Heart right ventricle (tissue), 16 donors: ENCODE data around the gene CTNND2. TPM values are rescaled to one million over a fixed set of nuclear protein-coding genes. Genes with fewer than 3 reads are reported as not detected.

Experiments
- ATAC-seq, 8 donors: fragments of 200-7000 bp; cut with Tn5 transposase; one replicate each; pipeline ENCODE4 v1.9.1; 2020; ENCODE audit warnings: mild to moderate bottlenecking in 8 of 8, moderate library complexity in 8 of 8, moderate number of reproducible peaks in 1 of 8
- DNase-seq, 2 donors: peaks; one replicate each; pipeline ENCODE4 v3.0.0-alpha.2; 2020
- H3K27ac ChIP-seq, 10 donors: fragments of 200-600 bp; sonication (generic) in 2 of 10; one replicate each; pipeline versions ENCODE4 v1.5.0 to v1.8.0; 2020 to 2022; ENCODE audit warnings: mild to moderate bottlenecking in 3 of 10
- H3K27me3 ChIP-seq, 7 donors: fragments of 200-600 bp; one replicate each; pipeline ENCODE4 v1.8.0; 2021 to 2022; ENCODE audit warnings: mild to moderate bottlenecking in 2 of 7
- H3K36me3 ChIP-seq, 9 donors: fragments of 200-600 bp; sonication (generic) in 1 of 9; one replicate each; pipeline versions ENCODE4 v1.5.0 to v1.8.0; 2020 to 2022; ENCODE audit warnings: mild to moderate bottlenecking in 2 of 9
- H3K4me1 ChIP-seq, 9 donors: fragments of 200-600 bp; sonication (generic) in 1 of 9; one replicate each; pipeline versions ENCODE4 v1.5.0 to v1.8.0; 2020 to 2022; ENCODE audit warnings: mild to moderate bottlenecking in 4 of 9
- H3K4me3 ChIP-seq, 10 donors: fragments of 200-600 bp; sonication (generic) in 2 of 10; one replicate each; pipeline versions ENCODE4 v1.5.0 to v1.8.0; 2020 to 2022; ENCODE audit warnings: mild to moderate bottlenecking in 7 of 10, moderate library complexity in 2 of 10
- H3K9me3 ChIP-seq, 11 donors: fragments of 200-600 bp in 10 of 11; sonication (generic) in 2 of 11; one replicate each; pipeline versions ENCODE4 v1.5.0 to v1.8.0; 2013 to 2022; ENCODE audit warnings: mild to moderate bottlenecking in 2 of 11, control low read depth in 1 of 11, moderate library complexity in 1 of 11
- CTCF ChIP-seq, 9 donors: fragments of 200-600 bp; sonication (generic) in 2 of 9; IDR thresholded peaks; one replicate each; pipeline versions ENCODE4 v1.5.0 to v1.8.0; 2021 to 2022; ENCODE audit warnings: antibody characterized with exemption in 9 of 9, mild to moderate bottlenecking in 5 of 9, moderate library complexity in 1 of 9
- WGBS, 2 donors: extraction: QIAGEN DNeasy Blood & Tissue Kit; methylation state at CpG; one replicate each; pipeline ENCODE4 v1.1.7; 2013; ENCODE audit warnings: inconsistent platforms in 1 of 2; 5-methylcytosine and 5-hydroxymethylcytosine counted together
- intact Hi-C, 10 donors: fragments of 100-400 bp; cut with DNase I; formaldehyde crosslinking; loops; one replicate each; pipeline versions ENCODE4 v1.11.1 to v1.14.2; 2022
- polyA plus RNA-seq, 2 donors: library from polyadenylated mRNA; stranded (reverse); fragments of 200-250 nt; gene quantifications; one replicate each; pipeline ENCODE4 v1.2.3, GENCODE V29; 2013
- total RNA-seq, 10 donors: library from RNA; stranded (reverse); fragmentation: NEBNext Ultra II Directional in 3 of 10; extraction: Animal tissue kit (Norgen Biotek cat#: 25700) in 3 of 10; gene quantifications; one replicate each; pipeline versions ENCODE4 v1.2.1 to v1.2.4, GENCODE V29; 2021 to 2023
- donor health status: Arrhythmogenic right ventricular cardiomyopathy.
- donor health status: ischemic (EF 13 %, LVEDD 7.1; RV severe dilation, severe dysfunction).
- donor health status: healthy with polysubstance abuse.
- donor health status: DM: no; HTN: yes; CAD: no.
- donor health status: DM: no; HTN: no; CAD: no.
- donor health status: ischemic (EF 25% LVEDD 6.9; RV normal size, moderate dysfunction).
- donor health status: ischemic (EF 25% LVEDD 5.7; RV mildly dilated, moderate dysfunction).
- donor health status: healthy.
- donor health status: DM: yes; HTN: yes; CAD: no.
- donor health status: Ischemic cardiomyopathy.
- donor health status: ischemic (EF 35%, LVEDD 5.7; RV mildly dilated, moderate dysfunction).
- donor health status: nonischemic (EF 11% LVEDD 7.7; RV severe dilation, severe dysfunction).
- donor health status: DM: yes; HTN: yes; CAD: no.
- donor health status: PGD.
- donor health status: ischemic (EF 29% LVEDD 5.4; RV normal size, mild dysfunction).
- donor health status: nonischemic (EF 23%, LVEDD 6.1; RV moderate dilation, normal function).

The CTNND2 gene
- total and polyA plus RNA-seq, 12 donors, result 1.1 to 29.6 (median 9.9) TPM

DNA sequence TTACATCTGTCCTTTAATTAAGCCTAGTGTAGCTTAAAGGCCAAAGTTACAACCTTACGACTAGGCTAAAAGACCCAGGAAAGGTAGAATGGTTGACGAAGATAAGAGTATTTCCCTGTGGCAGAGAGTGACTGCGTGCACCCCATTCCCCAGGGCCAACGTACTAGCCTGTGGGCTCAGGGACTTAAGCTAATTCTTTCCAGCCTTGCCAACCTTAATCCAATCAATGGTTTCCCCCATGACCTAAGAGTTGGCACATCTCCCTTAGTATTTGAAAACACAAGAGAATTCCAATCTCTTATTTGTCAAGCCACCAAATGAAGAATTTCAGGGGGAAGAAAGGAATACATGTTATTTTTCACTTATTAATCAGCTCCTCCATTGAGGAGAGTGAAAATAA is 16.0 kb downstream of the CTNND2 start:
- intact Hi-C loops, result no loop called here
- DNase-seq, result no peak
- TF ChIP-seq CTCF (IDR thresholded peaks at IDR 0.05), result no peak
- H3K27ac ChIP-seq, result no peak overlapping the region
- H3K9me3 ChIP-seq, result peaks cover 0 to 12% (median 0%) of the 10 kb centered on the region in 11 donors
- no peaks in the 10 kb centered on the region for H3K36me3 ChIP-seq
- ATAC-seq, result no peak
- H3K4me1 ChIP-seq, result no peaks in the 10 kb centered on the region
- H3K27me3 ChIP-seq, result no peaks in the 10 kb centered on the region
- H3K4me3 ChIP-seq, result no peak overlapping the region
- WGBS, 2 donors, result 84 to 90% methylated on average over 4 of the region's 4 CpGs

GRCh38 chr5:11878814-11879213 is 25.4 kb downstream of the CTNND2 start:
- Histone ChIP-seq H3K4me1 (no peaks in the 10 kb centered on the region), H3K27ac (no peak overlapping the region), H3K36me3 (no peaks in the 10 kb centered on the region), H3K9me3 (peaks cover 0 to 16% (median 0%) of the 10 kb centered on the region in 11 donors), H3K27me3 (no peaks in the 10 kb centered on the region), H3K4me3 (no peak overlapping the region)
- no peak for TF ChIP-seq CTCF (IDR thresholded peaks at IDR 0.05)
- 55 to 57% methylated on average over 7 of the region's 7 CpGs for WGBS, 2 donors
- DNase-seq (no peak), ATAC-seq (no peak)
- intact Hi-C loops, result no loop called here

DNA sequence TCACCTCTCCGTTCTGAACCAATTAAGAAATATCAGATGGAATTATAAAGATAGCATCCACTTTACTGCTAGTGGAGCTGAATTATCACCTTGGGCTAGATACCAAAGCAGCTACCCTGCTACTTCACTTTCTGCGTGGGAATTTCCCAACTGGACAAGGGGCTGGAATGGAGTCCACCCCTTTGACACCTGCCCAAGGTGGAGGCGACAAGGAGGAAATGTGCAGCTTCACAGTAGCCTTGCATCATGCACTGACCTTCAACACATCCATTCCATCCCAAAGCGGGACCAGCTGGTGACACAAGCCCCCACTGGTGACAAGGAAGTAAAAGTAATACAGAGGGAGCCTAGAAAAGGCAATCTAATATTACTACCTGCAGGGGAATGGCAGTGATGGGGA is 30.7 kb downstream of the CTNND2 start:
- WGBS, 2 donors, result 71 to 72% methylated on average over 4 of the region's 4 CpGs
- ATAC-seq, result no peak

DNA sequence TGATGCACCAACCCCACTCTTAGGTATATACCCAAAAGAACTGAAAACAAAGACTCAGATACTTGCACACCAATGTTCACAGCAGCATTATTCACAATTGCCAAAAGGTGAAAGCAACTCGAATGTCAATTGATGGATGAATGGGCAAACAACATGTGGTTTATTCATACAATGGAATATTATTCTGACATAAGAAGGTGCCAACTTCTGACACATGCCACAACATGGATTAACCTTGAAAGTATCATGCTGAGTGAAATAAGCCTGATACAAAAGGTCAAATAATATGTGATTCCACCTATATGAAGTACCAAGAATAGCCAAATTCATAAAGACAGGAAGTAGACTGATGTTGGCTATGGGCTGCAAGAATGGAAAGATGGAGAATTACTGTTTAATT is 35.0 kb downstream of the CTNND2 start:
- ATAC-seq (no peak), DNase-seq (no peak)
- no peaks in the 10 kb centered on the region for H3K4me1 ChIP-seq
- WGBS, 2 donors, result 71 to 83% methylated on average over 1 of the region's 1 CpG
- H3K9me3 ChIP-seq, result peaks cover 0 to 12% (median 0%) of the 10 kb centered on the region in 11 donors
- TF ChIP-seq CTCF (IDR thresholded peaks at IDR 0.05), result no peak
- no peak overlapping the region for H3K4me3 ChIP-seq
- H3K27me3 ChIP-seq, result no peaks in the 10 kb centered on the region
- H3K36me3 ChIP-seq, result no peaks in the 10 kb centered on the region
- H3K27ac ChIP-seq, result no peak overlapping the region
- intact Hi-C loops, result no loop called here

More for the DNA sequence above, 30.7 kb downstream of the CTNND2 start:
- H3K9me3 ChIP-seq, result peaks cover 0 to 10% (median 0%) of the 10 kb centered on the region in 11 donors
- no peak overlapping the region for H3K4me3 ChIP-seq
- no peaks in the 10 kb centered on the region for H3K36me3 ChIP-seq
- intact Hi-C loops, result no loop called here
- no peaks in the 10 kb centered on the region for H3K27me3 ChIP-seq
- no peak for DNase-seq
- no peaks in the 10 kb centered on the region for H3K4me1 ChIP-seq
- H3K27ac ChIP-seq, result no peak overlapping the region
- TF ChIP-seq CTCF (IDR thresholded peaks at IDR 0.05), result no peak
